H4 (cell line): ENCODE data around the gene ZDHHC8. TPM values are rescaled to one million over a fixed set of nuclear protein-coding genes. Genes with fewer than 3 reads are reported as not detected.

Experiments
- DNase-seq: peaks from one replicate; pipeline ENCODE4 v3.0.0-alpha.2; 2015; ENCODE audit warnings: low spot score
- total RNA-seq: library from RNA; depleted of rRNA; stranded (reverse); fragments of >200 nt; shearing (Covaris generic); gene quantifications from 2 replicates; pipeline ENCODE4 v1.2.3, GENCODE V29; 2014

ZDHHC8 gene
- total RNA-seq, 1 experiment from 2014 or later: 6.9 TPM

- DNase-seq: no peak
These were observed 17.9 kb upstream of the ZDHHC8 start for GRCh38 chr22:20113551-20114310.

- no peak for DNase-seq
These were observed 16.8 kb upstream of the ZDHHC8 start for GRCh38 chr22:20114506-20115475.

GRCh38 chr22:20115691-20116375 lies 15.8 kb upstream of the ZDHHC8 start, which contains the start of gene RANBP1:
TSS of gene RANBP1 (plus strand) at chr22:20116104. CDS start at chr22:20116185, 81 bp downstream.
- no peak for DNase-seq

- DNase-seq: no peak
These were observed 15.1 kb upstream of the ZDHHC8 start for GRCh38 chr22:20116376-20116950.

GRCh38 chr22:20116951-20117632 lies 14.5 kb upstream of the ZDHHC8 start, which contains the start of gene TRMT2A:
TSS of gene TRMT2A (minus strand) at chr22:20117226. CDS start at chr22:20116906, 320 bp downstream.
- peak; percentile 91 for DNase-seq

- DNase-seq: no peak
These were observed 13.8 kb upstream of the ZDHHC8 start for GRCh38 chr22:20117633-20118299.

- DNase-seq: no peak
These were observed 13.1 kb upstream of the ZDHHC8 start for GRCh38 chr22:20118300-20119020.

GRCh38 chr22:20121856-20122415 lies 9.7 kb upstream of the ZDHHC8 start:
- no peak for DNase-seq

- no peak for DNase-seq
These were observed 8.1 kb upstream of the ZDHHC8 start for GRCh38 chr22:20123366-20124082.

GRCh38 chr22:20124083-20124787 lies 7.4 kb upstream of the ZDHHC8 start:
- no peak for DNase-seq

- no peak for DNase-seq
These were observed 6.1 kb upstream of the ZDHHC8 start for GRCh38 chr22:20125201-20126174.

- no peak for DNase-seq
These were observed 5.1 kb upstream of the ZDHHC8 start for GRCh38 chr22:20126284-20127029.

GRCh38 chr22:20127318-20127868 lies 4.2 kb upstream of the ZDHHC8 start:
- no peak for DNase-seq

- no peak for DNase-seq
These were observed 3.6 kb upstream of the ZDHHC8 start for GRCh38 chr22:20127869-20128618.

- DNase-seq: no peak
These were observed 3.0 kb upstream of the ZDHHC8 start for GRCh38 chr22:20128619-20128901.
